ENCODE data around the gene DMRTC2. TPM values are rescaled to one million over a fixed set of nuclear protein-coding genes. Genes with fewer than 3 reads are reported as not detected.
A peak's percentile ranks its signal among the peaks of the same experiment; 100 is the strongest.

Gene DMRTC2
- total and polyA plus RNA-seq, 2 of the 13 experiments (the other 11 are each of a cell fraction or from before 2014, with no cell fraction given): not detected

- TF ChIP-seq, protein P1, sequence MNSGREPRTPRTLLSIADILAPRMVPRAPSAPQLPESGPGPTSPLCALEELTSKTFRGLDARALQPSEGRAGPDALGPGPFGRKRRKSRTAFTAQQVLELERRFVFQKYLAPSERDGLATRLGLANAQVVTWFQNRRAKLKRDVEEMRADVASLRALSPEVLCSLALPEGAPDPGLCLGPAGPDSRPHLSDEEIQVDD (CRISPR knock-in tag; IDR thresholded peaks at IDR 0.05; ENCODE audit: borderline replicate concordance): no peak
- TF ChIP-seq, protein P2, sequence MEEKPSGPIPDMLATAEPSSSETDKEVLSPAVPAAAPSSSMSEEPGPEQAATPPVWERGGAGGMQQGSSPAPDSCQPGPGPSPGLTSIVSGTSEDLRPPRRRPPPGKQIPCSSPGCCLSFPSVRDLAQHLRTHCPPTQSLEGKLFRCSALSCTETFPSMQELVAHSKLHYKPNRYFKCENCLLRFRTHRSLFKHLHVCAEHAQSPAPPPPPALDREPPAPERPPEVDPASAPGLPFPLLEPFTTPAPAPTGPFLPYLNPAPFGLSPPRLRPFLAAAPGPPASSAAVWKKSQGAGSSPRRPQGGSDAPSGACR (CRISPR knock-in tag; IDR thresholded peaks at IDR 0.05): 0 out of 2 replicates have a peak, but pooled peaks have one; percentile 27
- TF ChIP-seq, protein P3, sequence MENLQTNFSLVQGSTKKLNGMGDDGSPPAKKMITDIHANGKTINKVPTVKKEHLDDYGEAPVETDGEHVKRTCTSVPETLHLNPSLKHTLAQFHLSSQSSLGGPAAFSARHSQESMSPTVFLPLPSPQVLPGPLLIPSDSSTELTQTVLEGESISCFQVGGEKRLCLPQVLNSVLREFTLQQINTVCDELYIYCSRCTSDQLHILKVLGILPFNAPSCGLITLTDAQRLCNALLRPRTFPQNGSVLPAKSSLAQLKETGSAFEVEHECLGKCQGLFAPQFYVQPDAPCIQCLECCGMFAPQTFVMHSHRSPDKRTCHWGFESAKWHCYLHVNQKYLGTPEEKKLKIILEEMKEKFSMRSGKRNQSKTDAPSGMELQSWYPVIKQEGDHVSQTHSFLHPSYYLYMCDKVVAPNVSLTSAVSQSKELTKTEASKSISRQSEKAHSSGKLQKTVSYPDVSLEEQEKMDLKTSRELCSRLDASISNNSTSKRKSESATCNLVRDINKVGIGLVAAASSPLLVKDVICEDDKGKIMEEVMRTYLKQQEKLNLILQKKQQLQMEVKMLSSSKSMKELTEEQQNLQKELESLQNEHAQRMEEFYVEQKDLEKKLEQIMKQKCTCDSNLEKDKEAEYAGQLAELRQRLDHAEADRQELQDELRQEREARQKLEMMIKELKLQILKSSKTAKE (CRISPR knock-in tag; IDR thresholded peaks at IDR 0.05; ENCODE audit: borderline replicate concordance): no peak
- TF ChIP-seq RFX5 (IDR thresholded peaks at IDR 0.05; ENCODE audit: low read depth, low read length) (no peak), ZNF737 (CRISPR knock-in tag; IDR thresholded peaks at IDR 0.05; ENCODE audit: borderline replicate concordance) (no peak), MIXL1 (CRISPR knock-in tag; IDR thresholded peaks at IDR 0.05) (0 out of 2 replicates have a peak, but pooled peaks have one; percentile 16), PRDM10 (CRISPR knock-in tag; IDR thresholded peaks at IDR 0.05; ENCODE audit: low read depth) (peak; percentile 93), ZNF552 (CRISPR knock-in tag; IDR thresholded peaks at IDR 0.05; ENCODE audit: borderline replicate concordance) (peak; percentile 90), STAG1 (CRISPR knock-in tag; IDR thresholded peaks at IDR 0.05) (no peak), ZFP37 (CRISPR knock-in tag; IDR thresholded peaks at IDR 0.05; ENCODE audit: borderline replicate concordance) (peak; percentile 62; the same call in 1 of the 2 replicates), ZSCAN21 (CRISPR knock-in tag; IDR thresholded peaks at IDR 0.05; ENCODE audit: borderline replicate concordance) (peak; percentile 8; the same call in 1 of the 2 replicates), USF2 (IDR thresholded peaks at IDR 0.05; ENCODE audit: low read depth, low read length) (no peak), USF2 (CRISPR knock-in tag; IDR thresholded peaks at IDR 0.05; ENCODE audit: borderline replicate concordance) (peak; percentile 41; the same call in 1 of the 2 replicates), NR2F6 (IDR thresholded peaks at IDR 0.05) (peak; percentile 18; the same call in 1 of the 2 replicates), NR2F6 (CRISPR knock-in tag; IDR thresholded peaks at IDR 0.05) (peak; percentile 37), KMT2B (CRISPR knock-in tag; IDR thresholded peaks at IDR 0.05) (peak; percentile 81), RBAK (CRISPR knock-in tag; IDR thresholded peaks at IDR 0.05) (no peak)
Observed at GRCh38 chr19:41859618-41860418, 15.0 kb downstream of the DMRTC2 start, which contains the start of gene RPS19 (continued).
